Transverse colon (tissue), 3 donors: ENCODE measurements around the gene ASPG.

Experiments
- POLR2A ChIP-seq: fragments of 450-650 bp; IDR thresholded peaks from one replicate; pipeline ENCODE4 v1.6.1; 2016; ENCODE audit warnings: antibody characterized with exemption, mild to moderate bottlenecking, moderate library complexity
- TF ChIP-seq, protein P1 (sequence below), 5 experiments: fragments of 200-600 bp in 3 of 5; fragments of 450-650 bp in 2 of 5; sonication (generic) in 3 of 5; IDR thresholded peaks; 1 replicate in 2 of 5; 2 replicates in 3 of 5; pipeline ENCODE4 v1.5.1; 2016 to 2017; ENCODE audit warnings: antibody characterized with exemption in 5 of 5, inconsistent platforms in 3 of 5, mild to moderate bottlenecking in 2 of 5, moderate library complexity in 1 of 5

DNA sequence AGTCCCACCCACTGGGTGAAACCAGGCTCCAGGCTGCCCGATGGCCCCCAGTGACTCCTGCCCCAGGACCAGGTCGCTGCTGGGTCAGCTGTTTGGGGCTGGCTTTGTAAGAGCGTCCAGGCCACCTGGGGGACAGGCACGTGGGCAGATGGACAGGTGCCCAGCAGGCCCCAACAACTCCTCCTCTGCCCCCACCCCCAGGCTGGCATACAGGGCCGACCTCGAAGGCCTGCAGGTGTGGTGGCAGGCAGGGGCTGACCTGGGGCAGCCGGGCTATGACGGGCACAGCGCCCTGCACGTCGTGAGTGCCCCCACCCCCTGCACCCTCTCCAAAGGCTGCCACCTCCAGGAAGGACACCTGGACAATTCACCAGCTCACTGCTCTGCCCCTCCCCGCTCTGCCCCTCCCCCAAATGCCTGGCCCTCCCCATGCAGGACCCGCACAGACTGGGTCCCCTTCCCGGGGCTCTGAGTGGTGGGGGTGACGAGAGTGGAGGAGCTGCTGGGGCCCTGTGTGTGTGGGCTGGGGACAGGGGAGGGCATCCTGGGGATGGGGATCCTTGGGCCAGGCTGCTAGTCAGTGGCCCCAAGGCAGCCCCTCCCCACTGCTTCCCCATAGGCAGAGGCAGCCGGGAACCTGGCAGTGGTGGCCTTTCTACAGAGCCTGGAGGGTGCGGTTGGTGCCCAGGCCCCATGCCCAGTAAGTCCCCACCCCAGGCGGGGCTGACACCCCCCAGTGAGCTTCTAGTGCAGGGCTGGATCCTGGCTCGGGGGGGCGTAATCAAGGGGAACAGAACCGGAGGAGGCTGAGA, 26.0 kb downstream of the ASPG start:
- TF ChIP-seq POLR2A, result no peak
- TF ChIP-seq, protein P1, sequence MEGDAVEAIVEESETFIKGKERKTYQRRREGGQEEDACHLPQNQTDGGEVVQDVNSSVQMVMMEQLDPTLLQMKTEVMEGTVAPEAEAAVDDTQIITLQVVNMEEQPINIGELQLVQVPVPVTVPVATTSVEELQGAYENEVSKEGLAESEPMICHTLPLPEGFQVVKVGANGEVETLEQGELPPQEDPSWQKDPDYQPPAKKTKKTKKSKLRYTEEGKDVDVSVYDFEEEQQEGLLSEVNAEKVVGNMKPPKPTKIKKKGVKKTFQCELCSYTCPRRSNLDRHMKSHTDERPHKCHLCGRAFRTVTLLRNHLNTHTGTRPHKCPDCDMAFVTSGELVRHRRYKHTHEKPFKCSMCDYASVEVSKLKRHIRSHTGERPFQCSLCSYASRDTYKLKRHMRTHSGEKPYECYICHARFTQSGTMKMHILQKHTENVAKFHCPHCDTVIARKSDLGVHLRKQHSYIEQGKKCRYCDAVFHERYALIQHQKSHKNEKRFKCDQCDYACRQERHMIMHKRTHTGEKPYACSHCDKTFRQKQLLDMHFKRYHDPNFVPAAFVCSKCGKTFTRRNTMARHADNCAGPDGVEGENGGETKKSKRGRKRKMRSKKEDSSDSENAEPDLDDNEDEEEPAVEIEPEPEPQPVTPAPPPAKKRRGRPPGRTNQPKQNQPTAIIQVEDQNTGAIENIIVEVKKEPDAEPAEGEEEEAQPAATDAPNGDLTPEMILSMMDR (IDR thresholded peaks at IDR 0.05), result no peak
